ENCODE measurements around the gene PLVAP. TPM values are rescaled to one million over a fixed set of nuclear protein-coding genes. Genes with fewer than 3 reads are reported as not detected.

The PLVAP gene, protein sequence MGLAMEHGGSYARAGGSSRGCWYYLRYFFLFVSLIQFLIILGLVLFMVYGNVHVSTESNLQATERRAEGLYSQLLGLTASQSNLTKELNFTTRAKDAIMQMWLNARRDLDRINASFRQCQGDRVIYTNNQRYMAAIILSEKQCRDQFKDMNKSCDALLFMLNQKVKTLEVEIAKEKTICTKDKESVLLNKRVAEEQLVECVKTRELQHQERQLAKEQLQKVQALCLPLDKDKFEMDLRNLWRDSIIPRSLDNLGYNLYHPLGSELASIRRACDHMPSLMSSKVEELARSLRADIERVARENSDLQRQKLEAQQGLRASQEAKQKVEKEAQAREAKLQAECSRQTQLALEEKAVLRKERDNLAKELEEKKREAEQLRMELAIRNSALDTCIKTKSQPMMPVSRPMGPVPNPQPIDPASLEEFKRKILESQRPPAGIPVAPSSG
- 10 to 100 TPM; 21.9 to 59.5 TPM for total RNA-seq
- polyA plus RNA-seq (ENCODE audit: insufficient read length in 6 of 6) = 10 to 100 TPM; 14.0 to 23.2 (median 18.0) TPM
- long read RNA-seq, donor 1, partial matches to known transcripts = 108 of 111 reads
- long read RNA-seq, donor 1, other reads (novel, unspliced or antisense) = 0 of 111 reads
- long read RNA-seq, donor 2, partial matches to known transcripts = 5 of 8 reads
- long read RNA-seq, donor 2, other reads (novel, unspliced or antisense) = 0 of 8 reads
- long read RNA-seq, donor 3, transcript PLVAP-201 (6 exons, 2,305 nt) = major isoform, 9 of 9 reads
- long read RNA-seq, donor 3, partial matches to known transcripts = 0 of 9 reads
- long read RNA-seq, donor 3, other reads (novel, unspliced or antisense) = 0 of 9 reads
- long read RNA-seq, donor 4, partial matches to known transcripts = 0 of 5 reads
- long read RNA-seq, donor 4, other reads (novel, unspliced or antisense) = 2 of 5 reads
- long read RNA-seq, donor 5, partial matches to known transcripts = 0 of 4 reads
- long read RNA-seq, donor 5, other reads (novel, unspliced or antisense) = 0 of 4 reads
- long read RNA-seq, donor 6, partial matches to known transcripts = 0 of 2 reads
- long read RNA-seq, donor 6, other reads (novel, unspliced or antisense) = 0 of 2 reads
- long read RNA-seq, donor 7, partial matches to known transcripts = 7 of 10 reads
- long read RNA-seq, donor 7, other reads (novel, unspliced or antisense) = 0 of 10 reads
- long read RNA-seq, donor 8, transcript PLVAP-201 (6 exons, 2,305 nt) = major isoform, 7 of 7 reads
- long read RNA-seq, donor 8, partial matches to known transcripts = 0 of 7 reads
- long read RNA-seq, donor 8, other reads (novel, unspliced or antisense) = 0 of 7 reads
- long read RNA-seq, donor 9 = 0 reads
- long read RNA-seq, donor 10, transcript PLVAP-201 (6 exons, 2,305 nt) = major isoform, 6 of 8 reads
- long read RNA-seq, donor 10, partial matches to known transcripts = 1 of 8 reads
- long read RNA-seq, donor 10, other reads (novel, unspliced or antisense) = 1 of 8 reads
- long read RNA-seq, donor 11 = 0 reads
- long read RNA-seq, donor 12, partial matches to known transcripts = 0 of 4 reads
- long read RNA-seq, donor 12, other reads (novel, unspliced or antisense) = 0 of 4 reads

DNA sequence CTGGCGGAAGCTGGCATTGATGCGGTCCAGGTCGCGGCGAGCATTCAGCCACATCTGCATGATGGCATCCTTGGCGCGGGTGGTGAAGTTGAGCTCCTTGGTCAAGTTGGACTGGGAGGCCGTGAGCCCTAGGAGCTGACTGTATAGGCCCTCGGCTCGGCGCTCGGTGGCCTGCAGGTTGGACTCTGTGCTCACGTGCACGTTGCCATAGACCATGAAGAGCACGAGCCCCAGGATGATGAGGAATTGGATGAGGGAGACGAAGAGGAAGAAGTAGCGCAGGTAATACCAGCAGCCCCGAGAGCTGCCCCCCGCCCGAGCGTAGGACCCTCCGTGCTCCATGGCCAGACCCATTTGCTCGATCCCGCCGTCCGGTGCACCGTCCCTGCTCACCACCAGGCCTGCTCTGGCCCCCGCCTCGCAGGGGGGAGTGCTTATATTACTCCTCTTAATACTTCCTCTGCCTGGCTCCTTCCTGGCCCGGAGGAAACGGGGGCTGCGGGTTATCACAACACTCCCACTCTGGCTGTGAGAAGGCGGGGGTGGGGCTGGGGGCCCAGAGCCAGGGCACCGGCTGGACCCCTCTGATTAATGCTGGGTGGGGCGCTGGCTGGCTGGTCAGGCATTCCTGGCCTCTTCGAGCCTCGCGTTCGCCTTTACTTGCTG lies at the start of gene PLVAP:
TSS of gene PLVAP (minus strand) at position 408 of the 666 bp plus-strand sequence. CDS start at position 354, 54 bp downstream.
- peaks cover 0 to 19% of the 10 kb centered on the region in 2 donors for H3K27me3 ChIP-seq
- DNase-seq (no peak), ATAC-seq (peak; percentile 47)
- H3K4me3 ChIP-seq = peak within 1 kb of the TSS in 1 of 2 donors; percentile 13
- intact Hi-C loops (cut with DNase I) = no loop called here
- H3K9me3 ChIP-seq = no peaks in the 10 kb centered on the region
- H3K36me3 ChIP-seq = no peaks in the 10 kb centered on the region
- TF ChIP-seq, protein P1, sequence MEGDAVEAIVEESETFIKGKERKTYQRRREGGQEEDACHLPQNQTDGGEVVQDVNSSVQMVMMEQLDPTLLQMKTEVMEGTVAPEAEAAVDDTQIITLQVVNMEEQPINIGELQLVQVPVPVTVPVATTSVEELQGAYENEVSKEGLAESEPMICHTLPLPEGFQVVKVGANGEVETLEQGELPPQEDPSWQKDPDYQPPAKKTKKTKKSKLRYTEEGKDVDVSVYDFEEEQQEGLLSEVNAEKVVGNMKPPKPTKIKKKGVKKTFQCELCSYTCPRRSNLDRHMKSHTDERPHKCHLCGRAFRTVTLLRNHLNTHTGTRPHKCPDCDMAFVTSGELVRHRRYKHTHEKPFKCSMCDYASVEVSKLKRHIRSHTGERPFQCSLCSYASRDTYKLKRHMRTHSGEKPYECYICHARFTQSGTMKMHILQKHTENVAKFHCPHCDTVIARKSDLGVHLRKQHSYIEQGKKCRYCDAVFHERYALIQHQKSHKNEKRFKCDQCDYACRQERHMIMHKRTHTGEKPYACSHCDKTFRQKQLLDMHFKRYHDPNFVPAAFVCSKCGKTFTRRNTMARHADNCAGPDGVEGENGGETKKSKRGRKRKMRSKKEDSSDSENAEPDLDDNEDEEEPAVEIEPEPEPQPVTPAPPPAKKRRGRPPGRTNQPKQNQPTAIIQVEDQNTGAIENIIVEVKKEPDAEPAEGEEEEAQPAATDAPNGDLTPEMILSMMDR (IDR thresholded peaks at IDR 0.05) = no peak
- H3K27ac ChIP-seq = peak within 1 kb of the TSS in 1 of 2 donors; percentile 37
- peaks cover 0 to 24% of the 10 kb centered on the region in 2 donors for H3K4me1 ChIP-seq

DNA sequence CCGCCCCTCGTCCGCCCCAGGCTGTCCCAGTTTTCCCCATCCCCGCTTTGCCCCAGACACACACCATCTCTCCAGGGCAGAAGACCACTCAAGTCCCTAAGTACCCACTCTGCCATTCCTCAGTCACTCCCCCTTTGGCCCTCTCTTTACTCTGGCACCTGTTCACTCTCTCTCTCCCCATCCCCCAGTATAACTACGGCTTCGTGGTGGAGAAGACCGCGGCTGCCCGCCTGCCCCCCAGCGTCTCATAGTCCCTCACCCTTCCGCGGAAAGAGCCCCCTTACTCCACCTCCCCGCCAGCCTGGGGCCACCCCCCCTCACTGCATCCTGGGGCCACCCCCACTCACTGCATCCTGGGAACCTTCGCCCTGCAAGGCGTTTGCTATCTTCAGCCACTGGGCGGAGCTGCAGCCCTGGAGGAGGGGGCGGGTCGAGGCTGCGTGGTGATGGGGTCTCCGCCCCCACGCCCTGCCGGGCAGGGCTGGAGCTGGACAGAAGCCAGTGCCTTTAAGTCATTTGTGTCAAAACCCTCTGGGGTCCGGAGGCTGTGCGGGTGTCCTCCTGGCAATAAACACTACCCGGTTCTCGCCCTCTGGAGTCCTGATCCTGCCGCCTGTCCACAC lies 47.7 kb upstream of the PLVAP start:
- no peaks in the 10 kb centered on the region for H3K27me3 ChIP-seq
- no peaks in the 10 kb centered on the region for H3K9me3 ChIP-seq
- H3K4me1 ChIP-seq = peaks cover 0 to 6% of the 10 kb centered on the region in 2 donors
- ATAC-seq (peak; percentile 27), DNase-seq (peak in 2 of 4 donors; percentile 63 to 68)
- peaks cover 0 to 10% of the 10 kb centered on the region in 2 donors for H3K36me3 ChIP-seq
- no peak overlapping the region for H3K4me3 ChIP-seq
- no peak overlapping the region for H3K27ac ChIP-seq
- TF ChIP-seq, protein P1 (IDR thresholded peaks at IDR 0.05) = no peak
- intact Hi-C loops (cut with DNase I) = no loop called here

DNA sequence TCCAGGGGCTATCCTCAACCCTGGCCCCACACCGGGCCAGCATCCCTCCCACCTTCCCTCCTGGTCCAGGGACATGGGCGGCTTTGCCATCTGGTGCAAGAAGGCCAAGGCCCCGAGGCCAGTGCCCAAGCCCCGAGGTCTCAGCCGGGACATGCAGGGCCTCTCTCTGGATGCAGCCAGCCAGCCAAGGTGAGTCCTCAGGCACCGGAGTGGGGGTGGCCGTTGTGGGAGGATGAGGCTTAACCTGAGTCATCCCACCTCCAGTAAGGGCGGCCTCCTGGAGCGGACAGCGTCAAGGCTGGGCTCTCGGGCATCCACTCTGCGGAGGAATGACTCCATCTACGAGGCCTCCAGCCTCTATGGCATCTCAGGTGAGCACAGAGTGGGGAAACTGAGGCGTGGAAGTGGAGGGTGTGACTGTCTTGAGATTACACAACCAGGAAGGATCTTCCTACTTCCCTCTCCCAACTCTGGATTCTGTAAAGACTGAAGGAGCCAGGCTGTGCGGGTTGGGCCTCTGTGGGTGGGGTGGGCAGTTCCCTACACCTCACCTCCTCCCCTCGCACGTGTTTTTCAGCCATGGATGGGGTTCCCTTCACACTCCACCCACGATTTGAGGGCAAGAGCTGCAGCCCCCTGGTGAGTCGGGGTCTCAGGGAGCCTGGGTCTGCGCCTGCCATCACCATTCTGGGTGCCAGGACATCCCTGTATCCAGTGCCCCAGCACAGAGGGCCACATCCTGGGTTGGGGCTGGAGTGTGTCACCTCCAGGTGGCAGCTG lies 46.5 kb upstream of the PLVAP start:
- Histone ChIP-seq H3K4me1 (peaks cover 5 to 13% of the 10 kb centered on the region in 2 donors), H3K4me3 (no peak overlapping the region), H3K27me3 (no peaks in the 10 kb centered on the region), H3K27ac (no peak overlapping the region), H3K36me3 (peaks cover 0 to 10% of the 10 kb centered on the region in 2 donors), H3K9me3 (no peaks in the 10 kb centered on the region)
- ATAC-seq (no peak), DNase-seq (peak in 1 of 4 donors; percentile 78)
- TF ChIP-seq, protein P1 (IDR thresholded peaks at IDR 0.05) = no peak
- intact Hi-C loops (cut with DNase I) = no loop called here
